Esophagus (tissue), 2 donors: ENCODE data around the gene CDK14. TPM values are rescaled to one million over a fixed set of nuclear protein-coding genes. Genes with fewer than 3 reads are reported as not detected.

ENCODE experiments used
- H3K27ac ChIP-seq, 2 donors: one replicate each; pipeline ENCODE4 v1.5.1; 2013; ENCODE audit warnings: low read depth in 2 of 2, mild to moderate bottlenecking in 2 of 2, inconsistent platforms in 1 of 2, low read length in 1 of 2, moderate library complexity in 1 of 2
- H3K27me3 ChIP-seq, 2 donors: one replicate each; pipeline ENCODE4 v1.6.1; 2013; ENCODE audit warnings: low read length in 2 of 2, control low read depth in 1 of 2, mild to moderate bottlenecking in 1 of 2; ENCODE audit not compliant: insufficient read depth in 2 of 2, control insufficient read depth in 1 of 2
- H3K36me3 ChIP-seq, 2 donors: one replicate each; pipeline ENCODE4 v1.6.1; 2013; ENCODE audit warnings: low read length in 1 of 2; ENCODE audit not compliant: control insufficient read depth in 2 of 2, insufficient read depth in 2 of 2
- H3K4me1 ChIP-seq, 2 donors: one replicate each; pipeline ENCODE4 v1.6.1; 2013; ENCODE audit warnings: low read length in 1 of 2; ENCODE audit not compliant: control insufficient read depth in 2 of 2, insufficient read depth in 2 of 2
- H3K4me3 ChIP-seq, 2 donors: one replicate each; pipeline ENCODE4 v1.5.1; 2013; ENCODE audit warnings: low read length in 2 of 2, mild to moderate bottlenecking in 2 of 2, low read depth in 1 of 2, moderate library complexity in 1 of 2
- H3K9me3 ChIP-seq, 2 donors: one replicate each; pipeline ENCODE4 v1.6.1; 2013; ENCODE audit warnings: mild to moderate bottlenecking in 2 of 2, low read depth in 1 of 2, low read length in 1 of 2, moderate library complexity in 1 of 2; ENCODE audit not compliant: control insufficient read depth in 2 of 2, insufficient read depth in 1 of 2
- WGBS, 2 donors: extraction: QIAGEN DNeasy Blood & Tissue Kit; methylation state at CpG; one replicate each; pipeline ENCODE4 v1.1.7; 2013; 5-methylcytosine and 5-hydroxymethylcytosine counted together
- polyA plus RNA-seq, 2 donors: library from polyadenylated mRNA; stranded (reverse); fragments of 200-250 nt; gene quantifications; one replicate each; pipeline ENCODE4 v1.2.3, GENCODE V29; 2013
- donor health status: healthy with polysubstance abuse.
- donor health status: Bipolar disorder and iron deficiency.

Gene CDK14
- polyA plus RNA-seq, 2 donors: 0.51 to 0.59 TPM

GRCh38 chr7:91034459-91035368 lies 438.6 kb downstream of the CDK14 start:
- Histone ChIP-seq H3K4me1 (peaks cover 0 to 2% of the 10 kb centered on the region in 2 donors), H3K4me3 (no peak overlapping the region), H3K36me3 (no peaks in the 10 kb centered on the region), H3K27me3 (no peaks in the 10 kb centered on the region), H3K27ac (no peak overlapping the region), H3K9me3 (no peaks in the 10 kb centered on the region)
- 68 to 78% methylated on average over 1 of the region's 1 CpG for WGBS, 2 donors

DNA sequence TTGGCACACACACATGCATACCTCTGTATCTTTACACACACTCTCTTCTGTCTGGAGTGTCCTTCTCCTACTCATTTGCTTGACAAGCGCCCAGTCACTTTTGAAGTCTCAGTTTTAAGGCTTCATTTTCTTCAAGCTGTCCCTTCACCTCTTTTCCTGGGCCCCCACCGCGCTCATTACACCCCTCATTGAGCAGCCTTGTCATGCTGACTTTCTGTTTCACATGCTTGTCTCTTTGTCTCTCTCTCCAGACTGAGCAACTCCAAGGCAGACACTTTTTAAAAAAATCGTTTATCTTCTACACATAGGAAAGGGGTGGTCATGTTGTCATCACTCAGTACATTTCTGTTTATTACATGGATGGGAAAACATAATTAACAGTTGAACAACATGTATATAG lies 442.9 kb downstream of the CDK14 start:
- Histone ChIP-seq H3K4me3 (no peak overlapping the region), H3K27me3 (no peaks in the 10 kb centered on the region), H3K4me1 (no peaks in the 10 kb centered on the region), H3K27ac (no peak overlapping the region), H3K36me3 (no peaks in the 10 kb centered on the region), H3K9me3 (peaks cover 0 to 2% of the 10 kb centered on the region in 2 donors)
- WGBS, 2 donors: 87% methylated on average over 4 of the region's 4 CpGs

GRCh38 chr7:91041141-91041540 lies 445.0 kb downstream of the CDK14 start:
- Histone ChIP-seq H3K27me3 (no peaks in the 10 kb centered on the region), H3K36me3 (no peaks in the 10 kb centered on the region), H3K4me1 (no peaks in the 10 kb centered on the region), H3K9me3 (peaks cover 0 to 2% of the 10 kb centered on the region in 2 donors), H3K27ac (no peak overlapping the region), H3K4me3 (no peak overlapping the region)
- 56 to 82% methylated on average over 2 of the region's 2 CpGs for WGBS, 2 donors

DNA sequence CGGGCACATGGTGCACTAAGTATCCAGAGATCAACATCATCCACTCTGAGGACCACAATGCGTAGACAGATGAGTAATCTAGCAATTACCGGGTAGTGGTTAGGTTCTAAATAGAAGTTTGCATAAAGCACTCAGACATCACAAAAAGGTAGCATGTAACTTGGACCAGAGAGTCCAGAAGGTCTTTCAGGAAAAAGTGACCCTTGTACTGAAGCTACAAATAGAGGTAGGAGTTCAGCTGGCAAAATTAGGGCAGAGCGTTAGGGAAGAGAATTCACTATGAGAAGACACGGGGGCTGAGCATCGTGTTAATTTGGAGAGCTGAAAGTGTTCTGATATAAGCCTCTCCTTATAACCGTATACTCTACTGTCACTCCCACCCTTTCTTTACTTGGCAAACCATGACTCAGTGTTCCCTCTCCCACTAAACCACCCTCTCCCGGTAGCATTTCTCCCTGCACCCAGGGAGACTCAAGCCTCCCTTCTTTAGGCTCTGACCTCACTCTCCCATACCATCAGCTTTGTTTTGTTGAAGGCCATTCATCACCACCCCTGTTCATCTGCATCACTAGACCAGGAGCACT lies 445.9 kb downstream of the CDK14 start:
- Histone ChIP-seq H3K36me3 (no peaks in the 10 kb centered on the region), H3K27ac (no peak overlapping the region), H3K9me3 (peaks cover 0 to 2% of the 10 kb centered on the region in 2 donors), H3K27me3 (no peaks in the 10 kb centered on the region), H3K4me1 (no peaks in the 10 kb centered on the region), H3K4me3 (no peak overlapping the region)
- 94 to 95% methylated on average over 8 of the region's 8 CpGs for WGBS, 2 donors

DNA sequence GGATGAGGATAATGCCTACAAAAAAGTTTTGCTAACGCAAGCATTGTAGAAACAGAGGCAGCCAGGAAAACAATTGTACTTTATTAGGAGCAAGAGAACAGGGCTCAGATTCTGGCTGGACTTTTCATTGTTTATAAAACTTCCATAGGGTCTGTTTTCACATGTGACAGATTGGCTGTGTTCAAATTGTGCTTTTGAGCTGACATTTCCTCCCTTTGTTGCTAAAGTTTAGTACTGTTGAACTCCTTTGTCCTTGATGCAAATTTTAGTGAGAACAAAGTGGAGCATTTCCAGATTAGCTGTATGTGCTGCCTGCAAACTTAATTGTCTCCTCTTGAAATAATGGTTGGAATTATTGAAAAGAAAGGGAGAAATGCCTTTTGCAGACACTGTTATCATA lies 447.1 kb downstream of the CDK14 start:
- peaks cover 0 to 2% of the 10 kb centered on the region in 2 donors for H3K9me3 ChIP-seq
- no peaks in the 10 kb centered on the region for H3K27me3 ChIP-seq
- H3K4me3 ChIP-seq: no peak overlapping the region
- H3K27ac ChIP-seq: no peak overlapping the region
- H3K4me1 ChIP-seq: no peaks in the 10 kb centered on the region
- H3K36me3 ChIP-seq: no peaks in the 10 kb centered on the region
- 88 to 89% methylated on average over 1 of the region's 1 CpG for WGBS, 2 donors

DNA sequence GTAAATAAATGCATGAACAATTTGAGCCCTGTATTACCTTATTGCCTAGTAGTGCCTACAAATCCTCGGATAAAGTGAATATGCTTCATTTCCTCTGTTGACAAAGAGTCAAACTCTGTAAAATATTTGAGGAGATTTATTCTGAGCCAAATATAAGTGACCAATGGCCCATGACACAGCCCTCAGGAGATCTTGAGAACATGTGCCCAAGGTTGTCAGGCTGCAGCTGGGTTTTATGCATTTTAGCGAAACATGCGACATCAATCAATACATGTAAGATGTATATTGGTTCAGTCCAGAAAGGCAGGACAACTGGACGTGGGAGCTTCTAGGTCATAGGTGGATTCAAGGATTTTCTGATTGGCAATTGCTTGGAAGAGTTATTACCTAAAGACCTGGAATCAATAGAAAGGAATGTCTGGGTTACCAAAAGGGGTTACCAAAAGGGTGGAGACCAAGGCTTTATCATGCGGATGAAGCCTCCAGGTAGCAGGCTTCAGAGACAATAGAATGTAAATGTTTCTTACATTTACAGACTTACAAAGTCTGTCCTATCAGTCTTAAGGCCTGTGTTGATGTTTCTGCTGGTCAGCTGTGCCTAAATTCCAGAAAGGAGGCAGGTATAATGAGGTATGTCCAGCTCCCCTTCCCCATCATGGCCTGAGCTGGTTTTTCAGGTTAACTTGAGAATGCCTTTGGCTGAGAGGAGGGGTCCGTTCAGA lies 448.0 kb downstream of the CDK14 start:
- Histone ChIP-seq H3K4me1 (no peaks in the 10 kb centered on the region), H3K9me3 (peaks cover 0 to 2% of the 10 kb centered on the region in 2 donors), H3K4me3 (no peak overlapping the region), H3K36me3 (no peaks in the 10 kb centered on the region), H3K27ac (no peak overlapping the region), H3K27me3 (no peaks in the 10 kb centered on the region)
- WGBS, 2 donors: 87% methylated on average over 6 of the region's 6 CpGs

- Histone ChIP-seq H3K4me1 (no peaks in the 10 kb centered on the region), H3K27ac (no peak overlapping the region), H3K4me3 (no peak overlapping the region), H3K27me3 (no peaks in the 10 kb centered on the region), H3K9me3 (no peaks in the 10 kb centered on the region), H3K36me3 (no peaks in the 10 kb centered on the region)
- 66 to 79% methylated on average over 1 of the region's 1 CpG for WGBS, 2 donors
Measured at GRCh38 chr7:91045606-91046005, 449.5 kb downstream of the CDK14 start.

DNA sequence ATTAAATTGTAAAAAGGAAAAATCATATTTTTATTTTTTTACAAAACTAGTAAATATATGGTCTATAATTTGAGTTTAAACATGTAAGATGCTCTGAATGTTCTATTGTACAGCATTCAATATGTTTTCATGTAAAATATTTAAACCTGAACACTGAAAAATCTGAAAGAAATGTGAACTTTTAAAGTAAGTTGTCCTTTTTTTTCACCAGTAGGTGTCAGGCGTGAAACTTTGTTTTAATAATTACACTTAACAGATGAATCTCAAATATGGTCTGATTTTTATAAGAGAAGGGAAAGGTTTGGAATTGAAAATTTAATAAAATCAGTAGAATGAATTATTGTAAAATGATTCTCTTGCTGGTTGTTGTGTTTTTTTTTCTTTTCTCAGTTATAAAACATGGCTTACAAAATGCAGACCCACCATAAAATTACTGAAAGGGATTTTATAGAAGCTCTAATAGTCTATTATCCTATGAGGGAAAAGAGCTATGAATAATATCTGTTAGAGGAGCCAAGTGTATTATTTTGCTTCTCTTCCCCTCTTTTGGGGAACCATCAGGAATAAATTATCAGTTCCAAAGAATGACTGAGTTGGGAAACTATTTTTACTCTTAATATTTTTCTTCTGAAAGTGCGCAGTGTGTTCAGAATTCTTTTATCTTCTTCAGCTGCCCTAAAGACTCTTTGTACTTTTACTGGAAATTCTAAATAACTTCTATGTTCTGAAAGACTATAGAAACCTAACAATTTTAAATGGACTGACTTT lies 450.4 kb downstream of the CDK14 start:
- no peaks in the 10 kb centered on the region for H3K9me3 ChIP-seq
- no peaks in the 10 kb centered on the region for H3K4me1 ChIP-seq
- no peaks in the 10 kb centered on the region for H3K36me3 ChIP-seq
- no peak overlapping the region for H3K4me3 ChIP-seq
- H3K27me3 ChIP-seq: no peaks in the 10 kb centered on the region
- WGBS, 2 donors: 72 to 77% methylated on average over 2 of the region's 2 CpGs
- no peak overlapping the region for H3K27ac ChIP-seq

GRCh38 chr7:91047636-91048035 lies 451.5 kb downstream of the CDK14 start:
- H3K4me3 ChIP-seq: no peak overlapping the region
- no peaks in the 10 kb centered on the region for H3K27me3 ChIP-seq
- H3K27ac ChIP-seq: no peak overlapping the region
- H3K9me3 ChIP-seq: no peaks in the 10 kb centered on the region
- no peaks in the 10 kb centered on the region for H3K4me1 ChIP-seq
- no peaks in the 10 kb centered on the region for H3K36me3 ChIP-seq
- 94% methylated on average over 2 of the region's 2 CpGs for WGBS, 2 donors
